ENCODE measurements around the gene EYA2. TPM values are rescaled to one million over a fixed set of nuclear protein-coding genes. Genes with fewer than 3 reads are reported as not detected.

Gene EYA2
- total RNA-seq, 1 experiment from 2014 or later, result 0.74 TPM

DNA sequence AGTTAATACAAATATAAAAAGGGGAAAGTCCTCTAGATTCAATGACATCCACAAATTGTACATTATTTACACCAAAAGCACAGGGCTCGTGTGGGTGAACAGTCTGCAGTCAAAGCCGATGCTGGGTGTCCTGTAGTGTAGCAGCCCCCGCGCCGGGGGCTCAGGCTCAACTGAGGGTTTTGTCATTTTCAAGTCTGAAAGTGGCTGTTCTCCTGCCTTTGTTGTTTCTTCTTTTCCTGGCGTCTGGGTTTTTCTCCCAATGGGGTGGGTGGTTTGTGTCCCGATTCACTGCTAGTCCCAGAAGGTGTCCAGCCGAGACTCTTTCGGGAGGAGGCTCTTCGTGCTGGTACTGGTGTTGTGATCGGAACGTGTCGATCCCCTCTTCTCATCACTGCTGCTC lies 315.8 kb downstream of the EYA2 start:
- Histone ChIP-seq H4K20me1 (ENCODE audit: control insufficient read depth, insufficient read depth, insufficient read length) (no peaks in the 10 kb centered on the region), H3K27me3 (ENCODE audit: insufficient read depth, low read length) (no peaks in the 10 kb centered on the region)
- WGBS (ENCODE audit: extremely low coverage, insufficient read length, low lambda C conversion rate), result no CpG with 5 or more reads among the region's 13 CpGs

More for the DNA sequence above, 315.8 kb downstream of the EYA2 start:
- Histone ChIP-seq H3K27ac (ENCODE audit: insufficient read length, low read depth, low read length) (no peak overlapping the region), H3K18ac (ENCODE audit: insufficient read length, low read depth, low read length) (no peak overlapping the region), H2BK5ac (ENCODE audit: insufficient read length, low read length) (no peak overlapping the region), H3K23me2 (ENCODE audit: insufficient read length, low read depth, low read length, poor library complexity, severe bottlenecking) (no peaks in the 10 kb centered on the region), H4K5ac (ENCODE audit: insufficient read length, low read depth, low read length) (no peak overlapping the region), H2BK12ac (ENCODE audit: insufficient read length, low read depth, low read length) (no peak overlapping the region), H2BK120ac (ENCODE audit: low read depth, low read length, poor library complexity, severe bottlenecking) (no peak overlapping the region), H4K91ac (ENCODE audit: insufficient read length, low read depth, low read length) (no peak overlapping the region), H3T11ph (ENCODE audit: low read length) (no peak overlapping the region), H3K79me2 (ENCODE audit: insufficient read depth, low read length) (peaks cover 3% of the 10 kb centered on the region; the same call in 1 of the 2 replicates), H3K79me1 (ENCODE audit: insufficient read depth, low read depth, low read length, poor library complexity, severe bottlenecking) (peaks cover 2% of the 10 kb centered on the region), H2BK15ac (ENCODE audit: low read depth, low read length) (no peak overlapping the region), H2AK5ac (ENCODE audit: insufficient read length, low read length) (no peak overlapping the region), H3K56ac (ENCODE audit: insufficient read length, low read depth, low read length) (no peak overlapping the region), H3K4ac (ENCODE audit: low read depth, low read length) (no peak overlapping the region), H3K9me3 (ENCODE audit: control insufficient read depth, low read depth, low read length) (no peaks in the 10 kb centered on the region), H4K8ac (replicated peaks; ENCODE audit: insufficient read length, low read depth, low read length) (no peak overlapping the region), H3K4me1 (ENCODE audit: insufficient read depth, low read length) (no peaks in the 10 kb centered on the region), H2BK20ac (ENCODE audit: low read depth, low read length, poor library complexity, severe bottlenecking) (no peak overlapping the region), H3K14ac (ENCODE audit: insufficient read depth, low read length) (no peak overlapping the region), H3K9ac (ENCODE audit: extremely low read depth, insufficient read length, low read length) (no peak overlapping the region), H2AFZ (ENCODE audit: low read length) (no peak overlapping the region), H3K23ac (ENCODE audit: insufficient read length, low read depth, low read length) (no peak overlapping the region), H3K4me2 (ENCODE audit: insufficient read depth, insufficient read length, low read length) (no peak overlapping the region)
- H3K9me3 Mint-ChIP-seq, result no peaks in the 10 kb centered on the region
- H3K36me3 Mint-ChIP-seq (ENCODE audit: insufficient read depth in 1 of 3, low read depth in 3 of 3), result peaks cover 3 to 29% (median 9%) of the 10 kb centered on the region in 3 experiments; a peak in 6 of 7 replicates
- no peak overlapping the region for H3K27ac Mint-ChIP-seq
- no peak for DNase-seq
- no peaks in the 10 kb centered on the region; the same call in 1 of the 2 replicates for H3K27me3 Mint-ChIP-seq (ENCODE audit: low read depth)
- TF ChIP-seq, protein P1, sequence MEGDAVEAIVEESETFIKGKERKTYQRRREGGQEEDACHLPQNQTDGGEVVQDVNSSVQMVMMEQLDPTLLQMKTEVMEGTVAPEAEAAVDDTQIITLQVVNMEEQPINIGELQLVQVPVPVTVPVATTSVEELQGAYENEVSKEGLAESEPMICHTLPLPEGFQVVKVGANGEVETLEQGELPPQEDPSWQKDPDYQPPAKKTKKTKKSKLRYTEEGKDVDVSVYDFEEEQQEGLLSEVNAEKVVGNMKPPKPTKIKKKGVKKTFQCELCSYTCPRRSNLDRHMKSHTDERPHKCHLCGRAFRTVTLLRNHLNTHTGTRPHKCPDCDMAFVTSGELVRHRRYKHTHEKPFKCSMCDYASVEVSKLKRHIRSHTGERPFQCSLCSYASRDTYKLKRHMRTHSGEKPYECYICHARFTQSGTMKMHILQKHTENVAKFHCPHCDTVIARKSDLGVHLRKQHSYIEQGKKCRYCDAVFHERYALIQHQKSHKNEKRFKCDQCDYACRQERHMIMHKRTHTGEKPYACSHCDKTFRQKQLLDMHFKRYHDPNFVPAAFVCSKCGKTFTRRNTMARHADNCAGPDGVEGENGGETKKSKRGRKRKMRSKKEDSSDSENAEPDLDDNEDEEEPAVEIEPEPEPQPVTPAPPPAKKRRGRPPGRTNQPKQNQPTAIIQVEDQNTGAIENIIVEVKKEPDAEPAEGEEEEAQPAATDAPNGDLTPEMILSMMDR (conservative IDR thresholded peaks at IDR 0.05), result no peak
- H3K4me1 Mint-ChIP-seq, result peaks cover 19 to 20% of the 10 kb centered on the region in 2 experiments
- H3K4me3 Mint-ChIP-seq, result no peak overlapping the region
